K562 (cell line): ENCODE measurements around the gene OXA1L. TPM values are rescaled to one million over a fixed set of nuclear protein-coding genes. Genes with fewer than 3 reads are reported as not detected.

Experiments used
- ATAC-seq: fragments of 200-7000 bp; cut with Tn5 transposase; 3 replicates; pipeline ENCODE4 v1.9.1; 2020; ENCODE audit warnings: moderate library complexity
- BruUV-seq: library from RNA; stranded (reverse); fragments of 400-500 nt; replicated peaks from 2 replicates; lab custom pipeline; 2021; lab: Mats Ljungman, UMichigan
- CTCF ChIA-PET: fragments of 300-600 bp; formaldehyde crosslinking; extraction: SDS; loops from one replicate; lab custom pipeline; 2021; ENCODE audit warnings: low intra/inter-chr PET ratio; lab: Yijun Ruan, JAX
- POLR2A ChIA-PET: fragments of 300-600, 350-650 bp; sonication (Branson Sonifier 250); formaldehyde crosslinking; extraction: SDS; loops from one replicate; lab custom pipeline; 2021; ENCODE audit warnings: antibody characterized with exemption, inconsistent platforms; lab: Yijun Ruan, JAX
- DNase-seq, 4 experiments: peaks; one replicate each; pipeline versions ENCODE4 v3.0.0 to v3.0.0-alpha.2; 2011 to 2018; ENCODE audit warnings: low spot score in 3 of 4, mixed read lengths in 3 of 4; ENCODE audit errors: extremely low read depth in 1 of 4
- FAIRE-seq: peaks from 2 replicates; lab custom pipeline; 2011; peaks lifted over from hg19 to GRCh38; lab: Jason Lieb, UNC
- H2AFZ ChIP-seq: 2 replicates; pipeline ENCODE4 v1.6.0; 2011; ENCODE audit warnings: low read depth, low read length, control low read depth, inconsistent platforms
- H3K27ac ChIP-seq: fragments of 200-600 bp; 3 replicates; pipeline ENCODE4 v1.8.0; 2011; ENCODE audit warnings: low read depth, mild to moderate bottlenecking, control low read depth, inconsistent platforms, low read length, moderate library complexity, mixed read lengths; ENCODE audit errors: extremely low read depth
- H3K27me3 ChIP-seq, 2 experiments: fragments of 300-600 bp in 1 of 2; 2 replicates in 1 of 2; 3 replicates in 1 of 2; pipeline versions ENCODE4 v1.6.0 to v1.8.0; 2011; ENCODE audit warnings: inconsistent platforms in 2 of 2, low read length in 2 of 2, mild to moderate bottlenecking in 1 of 2, mixed read lengths in 1 of 2, moderate library complexity in 1 of 2; ENCODE audit not compliant: control insufficient read depth in 2 of 2, insufficient read depth in 2 of 2
- H3K36me3 ChIP-seq: fragments of 300-600 bp; 3 replicates; pipeline ENCODE4 v1.8.0; 2011; ENCODE audit warnings: mild to moderate bottlenecking, low read length, inconsistent platforms; ENCODE audit not compliant: control insufficient read depth, insufficient read depth
- H3K4me1 ChIP-seq, 2 experiments: fragments of 200-600 bp in 1 of 2; replicated peaks in 1 of 2; 2 replicates in 1 of 2; 3 replicates in 1 of 2; pipeline versions ENCODE4 v1.5.1 to v1.8.0; 2011; ENCODE audit warnings: inconsistent platforms in 2 of 2, low read length in 2 of 2, mild to moderate bottlenecking in 1 of 2, mixed read lengths in 1 of 2, moderate library complexity in 1 of 2; ENCODE audit not compliant: control insufficient read depth in 2 of 2, insufficient read depth in 2 of 2
- H3K4me2 ChIP-seq: 2 replicates; pipeline ENCODE4 v1.6.1; 2011; ENCODE audit warnings: low read length, control low read depth, inconsistent platforms, mixed read lengths; ENCODE audit not compliant: insufficient read depth
- H3K4me3 ChIP-seq: fragments of 200-600 bp; sonication (generic), shearing (Covaris generic); 2 replicates; pipeline ENCODE4 v1.5.1; 2016; ENCODE audit warnings: control low read depth, inconsistent platforms
- H3K79me2 ChIP-seq: fragments of 200-600 bp; 3 replicates; pipeline ENCODE4 v1.8.0; 2011; ENCODE audit warnings: low read length, inconsistent platforms; ENCODE audit not compliant: control insufficient read depth, insufficient read depth
- H3K9ac ChIP-seq, 2 experiments: 2 replicates each; pipeline versions ENCODE4 v1.6.0 to v1.6.1; 2011; ENCODE audit warnings: low read depth in 2 of 2, low read length in 2 of 2, control low read depth in 1 of 2, inconsistent platforms in 1 of 2, mild to moderate bottlenecking in 1 of 2, mixed read lengths in 1 of 2; ENCODE audit not compliant: insufficient read depth in 1 of 2
- H3K9me1 ChIP-seq: one replicate; pipeline ENCODE4 v1.6.0; 2011; ENCODE audit warnings: inconsistent platforms, mild to moderate bottlenecking, low read length, moderate library complexity; ENCODE audit not compliant: control insufficient read depth, insufficient read depth
- H3K9me3 ChIP-seq: replicated peaks from 2 replicates; pipeline ENCODE4 v1.5.1; 2011; ENCODE audit warnings: low read depth, low read length, inconsistent platforms; ENCODE audit not compliant: control insufficient read depth, insufficient read depth
- H4K20me1 ChIP-seq: replicated peaks from 2 replicates; pipeline ENCODE4 v1.6.1; 2011; ENCODE audit warnings: low read length, inconsistent platforms, mixed read lengths; ENCODE audit not compliant: control insufficient read depth, insufficient read depth
- BCOR ChIP-seq: fragments of 450-650 bp; IDR thresholded peaks from 2 replicates; pipeline ENCODE4 v1.6.1; 2016
- BRCA1 ChIP-seq, 2 experiments: fragments of 450-650 bp in 1 of 2; sonication (generic) in 1 of 2; formaldehyde crosslinking in 1 of 2; IDR thresholded peaks; 2 replicates each; pipeline versions ENCODE4 v1.5.0 to v1.6.1; 2017 to 2020; ENCODE audit warnings: mild to moderate bottlenecking in 1 of 2, missing genetic modification reagents in 1 of 2
- CCNT2 ChIP-seq: IDR thresholded peaks from 2 replicates; pipeline ENCODE4 v1.6.1; 2011; ENCODE audit warnings: borderline replicate concordance, low read depth, mild to moderate bottlenecking, moderate library complexity, mixed read lengths, low read length; ENCODE audit not compliant: insufficient read length; ENCODE audit errors: extremely low read depth
- CEBPB ChIP-seq: fragments of 450-650 bp; IDR thresholded peaks from 2 replicates; pipeline ENCODE4 v1.6.1; 2016; ENCODE audit warnings: missing genetic modification characterization, missing compliant biosample characterization
- CXXC5 ChIP-seq: fragments of 250-450 bp; sonication (Bioruptor Pico); IDR thresholded peaks from 2 replicates; pipeline ENCODE4 v1.8.0; 2022; ENCODE audit warnings: inconsistent platforms, mild to moderate bottlenecking, moderate library complexity
- GABPB2 ChIP-seq: fragments of 250-450 bp; sonication (Bioruptor Pico); conservative IDR thresholded peaks from 2 replicates; pipeline ENCODE4 v1.5.1; 2021; ENCODE audit warnings: mild to moderate bottlenecking
- IRF9 ChIP-seq: fragments of 450-650 bp; IDR thresholded peaks from 2 replicates; pipeline ENCODE4 v1.6.1; 2016; ENCODE audit warnings: missing biosample characterization, missing genetic modification characterization
- JUN ChIP-seq, 2 experiments: sonication (generic) in 1 of 2; formaldehyde crosslinking in 1 of 2; IDR thresholded peaks; 2 replicates each; pipeline versions ENCODE4 v1.6.1 to v1.8.0; 2012 to 2022; ENCODE audit warnings: borderline replicate concordance in 2 of 2, mild to moderate bottlenecking in 2 of 2, improper control_type of control experiment in 1 of 2, low read depth in 1 of 2, low read length in 1 of 2, missing genetic modification reagents in 1 of 2
- JUND ChIP-seq, 2 experiments: IDR thresholded peaks; 2 replicates in 1 of 2; 3 replicates in 1 of 2; pipeline ENCODE4 v1.6.1; 2011; ENCODE audit warnings: borderline replicate concordance in 2 of 2, low read depth in 2 of 2, low read length in 2 of 2, improper control_type of control experiment in 1 of 2, missing biosample characterization in 1 of 2, missing genetic modification characterization in 1 of 2, missing genetic modification reagents in 1 of 2
- MBD1 ChIP-seq: fragments of 250-450 bp; sonication (Bioruptor Pico); IDR thresholded peaks from 2 replicates; pipeline ENCODE4 v1.8.0; 2022; ENCODE audit warnings: inconsistent platforms
- MTA3 ChIP-seq: fragments of 450-650 bp; formaldehyde crosslinking; IDR thresholded peaks from 2 replicates; pipeline ENCODE4 v1.6.1; 2017; ENCODE audit warnings: mild to moderate bottlenecking, borderline replicate concordance
- NRF1 ChIP-seq, 2 experiments: fragments of 450-650 bp; IDR thresholded peaks in 1 of 2; conservative IDR thresholded peaks in 1 of 2; 2 replicates each; pipeline ENCODE4 v1.6.1; 2014; ENCODE audit warnings: mild to moderate bottlenecking in 2 of 2
- POLR2B ChIP-seq: fragments of 450-650 bp; IDR thresholded peaks from 2 replicates; pipeline ENCODE4 v1.6.1; 2018; ENCODE audit warnings: low read depth; ENCODE audit not compliant: partially characterized antibody
- POLR3G ChIP-seq: IDR thresholded peaks from 2 replicates; pipeline ENCODE4 v1.6.1; 2011; ENCODE audit not compliant: insufficient read length, insufficient replicate concordance; ENCODE audit errors: extremely low read depth
- SRSF1 ChIP-seq: fragments of 200-400 bp; formaldehyde crosslinking; IDR thresholded peaks from 2 replicates; pipeline ENCODE4 v1.6.1; 2017; ENCODE audit warnings: mild to moderate bottlenecking, low read depth, low read length, moderate library complexity
- ZNF263 ChIP-seq: sonication (generic); formaldehyde crosslinking; IDR thresholded peaks from 2 replicates; pipeline ENCODE4 v1.8.0; 2022; ENCODE audit warnings: mild to moderate bottlenecking, missing genetic modification reagents, borderline replicate concordance
- ZNF79 ChIP-seq: fragments of 250-450 bp; sonication (Bioruptor Pico); IDR thresholded peaks from 2 replicates; pipeline ENCODE4 v1.4.0; 2020; ENCODE audit warnings: low read depth, mild to moderate bottlenecking, moderate library complexity
- WGBS: fragments of 100-300 bp; shearing (Covaris generic); methylation state at CpG from one replicate; pipeline ENCODE4 v1.1.6; 2016; ENCODE audit warnings: low coverage, mixed read lengths; ENCODE audit not compliant: insufficient coverage; ENCODE audit errors: missing lambda C conversion rate; 5-methylcytosine and 5-hydroxymethylcytosine counted together
- in situ Hi-C: fragments of 300-500 bp; cut with MboI; formaldehyde crosslinking; loops from 4 replicates; pipeline ENCODE4 v1.15.0; 2018; ENCODE audit warnings: inconsistent platforms, mixed read lengths
- intact Hi-C: fragments of 100-400 bp; cut with micrococcal nuclease; formaldehyde crosslinking; loops from 2 replicates; pipeline ENCODE4 v1.14.2; 2022
- polyA plus RNA-seq, 8 experiments: library from polyadenylated mRNA; depleted of rRNA in 4 of 8; stranded (reverse) in 5 of 8; unstranded in 3 of 8; fragments of >200 nt; fragmentation: Nextera tagmentation in 2 of 8; fragmentation: Illumina TruSeq in 1 of 8; extraction: Ambion mirVana in 2 of 8; extraction: Trizol in 1 of 8; gene quantifications; 2 replicates each; pipeline versions ENCODE4 v1.2.1 to v1.2.3, GENCODE V29; 2011 to 2014; ENCODE audit warnings: inconsistent platforms in 1 of 8, missing spikeins in 1 of 8
- total RNA-seq, 7 experiments: library from RNA; depleted of rRNA in 6 of 7; stranded (reverse); fragments of >200 nt in 6 of 7; fragmentation: Illumina TruSeq in 2 of 7; extraction: Trizol in 2 of 7; gene quantifications; 2 replicates each; pipeline versions ENCODE4 v1.2.1 to v1.2.3, GENCODE V29; 2011 to 2021; ENCODE audit warnings: low replicate concordance in 1 of 7

The OXA1L gene
- total and polyA plus RNA-seq, 9 of the 15 experiments (the other 6 are each of a cell fraction or from before 2014, with no cell fraction given): 100 to 204 (median 145) TPM

- in situ Hi-C loops (no loop called here), intact Hi-C loops (no loop called here)
- H2AFZ ChIP-seq: peak overlapping the region; percentile 5; the same call in 1 of the 2 replicates
- no peaks in the 10 kb centered on the region for H3K9me3 ChIP-seq
- 9% methylated on average over 3 of the region's 3 CpGs for WGBS
- DNase-seq: peak in 1 of 4 experiments; percentile 51
- no peaks in the 10 kb centered on the region for H3K9me1 ChIP-seq
- H3K79me2 ChIP-seq: no peaks in the 10 kb centered on the region
- ATAC-seq: peak; percentile 77
- ChIA-PET POLR2A (interaction anchor here (1.2 to 1.8 kb wide), 2 partner anchors 11 to 25 kb away, joined by 5 read pairs; partner anchors contain the start of gene OXA1L), CTCF (no interaction called here)
- FAIRE-seq: peak; percentile 44
- H3K4me1 ChIP-seq: peaks cover 7 to 8% of the 10 kb centered on the region in 2 experiments; a peak in 3 of 5 replicates
- no peak overlapping the region for H3K27ac ChIP-seq
- no peaks in the 10 kb centered on the region for H3K36me3 ChIP-seq
- no peak overlapping the region for H3K4me3 ChIP-seq
- no peaks in the 10 kb centered on the region for H3K27me3 ChIP-seq
- BruUV-seq: no TSS peak
- H4K20me1 ChIP-seq: no peaks in the 10 kb centered on the region
- H3K9ac ChIP-seq: no peak overlapping the region
- no peak overlapping the region; the same call in 1 of the 2 replicates for H3K4me2 ChIP-seq
- TF ChIP-seq SRSF1 (no peak), POLR3G (no peak), IRF9 (tag) (no peak), CXXC5 (no peak), JUN (IDR thresholded peaks at IDR 0.05; ENCODE audit: borderline replicate concordance, low read depth, low read length) (peak; percentile 88), JUN (CRISPR knock-in tag; IDR thresholded peaks at IDR 0.05; ENCODE audit: borderline replicate concordance) (no peak), CCNT2 (no peak), MBD1 (CRISPR knock-in tag) (no peak), BRCA1 (IDR thresholded peaks at IDR 0.05) (no peak), BRCA1 (CRISPR knock-in tag; IDR thresholded peaks at IDR 0.05) (no peak), ZNF79 (CRISPR knock-in tag) (no peak), MTA3 (0 out of 2 replicates have a peak, but pooled peaks have one; percentile 43), GABPB2 (CRISPR knock-in tag) (no peak), BCOR (no peak), ZNF263 (CRISPR knock-in tag) (no peak), CEBPB (tag) (no peak), NRF1 (conservative IDR thresholded peaks at IDR 0.05 in 1 of 2, IDR thresholded peaks at IDR 0.05 in 1 of 2) (0 out of 4 replicates have a peak, but pooled peaks of 1 of the 2 experiments have one; percentile 22), POLR2B (no peak), JUND (IDR thresholded peaks at IDR 0.05; ENCODE audit: borderline replicate concordance, low read depth, low read length) (peak; percentile 88), JUND (tag; IDR thresholded peaks at IDR 0.05; ENCODE audit: borderline replicate concordance, low read depth, low read length) (peak; percentile 86)
Observed at GRCh38 chr14:22791301-22791700, 24.8 kb downstream of the OXA1L start.
